HG03558 (cell line): ENCODE measurements around the gene PKN2.
"Not testable (repeated sequence)": the region's sequence is repeated elsewhere in the genome, so short reads cannot be mapped to it uniquely, and the experiment has no call there.

ENCODE experiments used
- ATAC-seq: cut with Tn5 transposase; IDR thresholded peaks from one replicate; pipeline ENCODE4 v1.9.1; 2021; ENCODE audit warnings: moderate number of reproducible peaks; ENCODE audit not compliant: unreplicated experiment; ENCODE audit errors: extremely low read depth

The PKN2 gene

DNA sequence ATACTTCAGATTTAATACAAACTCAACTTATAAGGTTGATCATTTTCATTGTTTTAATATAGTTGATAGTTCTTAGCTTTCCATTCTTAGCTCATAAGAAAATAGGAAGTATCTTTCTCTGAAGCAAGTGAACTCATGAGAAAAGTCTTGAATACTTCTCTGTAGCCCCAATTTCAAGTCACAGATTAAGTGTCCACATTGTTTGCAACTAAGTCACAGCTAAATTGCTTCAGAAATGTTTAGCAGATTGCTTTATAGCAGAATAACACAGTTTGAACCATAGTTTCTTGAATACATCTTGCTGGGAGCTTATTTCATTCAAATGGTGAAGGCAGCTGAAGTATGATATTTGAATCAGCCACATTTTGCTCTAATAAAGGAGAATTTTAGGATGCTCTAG is 10.6 kb upstream of the PKN2 start:
- no peak for ATAC-seq

DNA sequence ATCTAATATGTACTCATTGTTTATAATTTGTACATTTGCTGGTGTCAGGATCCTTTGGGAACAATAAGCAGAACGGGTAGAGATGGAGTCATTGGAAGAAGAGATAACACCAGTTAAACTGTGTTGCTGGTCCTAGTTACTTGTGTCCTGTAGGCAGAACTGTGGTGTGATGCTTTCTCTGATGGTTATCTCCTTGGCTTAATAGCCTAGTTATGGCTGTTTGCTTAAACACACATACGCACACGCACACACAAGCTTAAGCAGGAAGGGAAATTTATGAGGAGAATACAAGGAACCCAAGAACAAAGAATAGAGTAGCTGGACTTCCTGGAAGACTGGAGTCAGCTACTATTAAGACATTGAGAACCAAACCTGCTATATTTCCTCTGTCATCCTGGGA is 5.7 kb upstream of the PKN2 start:
- ATAC-seq = no peak

DNA sequence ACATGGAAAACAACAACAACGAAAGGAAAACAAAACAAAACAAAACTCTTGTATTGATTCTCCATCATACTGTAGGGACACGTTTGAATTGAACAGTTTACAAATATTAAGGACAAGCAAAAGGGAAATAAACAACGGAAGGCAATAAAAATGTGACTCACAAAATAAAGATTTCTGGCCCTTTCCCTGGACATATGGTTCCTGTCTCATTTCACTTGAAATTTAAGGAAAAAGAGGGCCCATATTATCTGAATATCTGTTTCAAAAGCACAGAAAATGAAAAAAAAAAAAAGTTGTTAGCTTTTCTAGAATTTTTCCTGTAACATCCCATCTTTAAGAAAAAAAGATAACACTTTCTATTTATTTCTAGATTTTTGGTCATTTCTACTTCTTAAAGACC is 3.6 kb upstream of the PKN2 start:
- no peak for ATAC-seq

DNA sequence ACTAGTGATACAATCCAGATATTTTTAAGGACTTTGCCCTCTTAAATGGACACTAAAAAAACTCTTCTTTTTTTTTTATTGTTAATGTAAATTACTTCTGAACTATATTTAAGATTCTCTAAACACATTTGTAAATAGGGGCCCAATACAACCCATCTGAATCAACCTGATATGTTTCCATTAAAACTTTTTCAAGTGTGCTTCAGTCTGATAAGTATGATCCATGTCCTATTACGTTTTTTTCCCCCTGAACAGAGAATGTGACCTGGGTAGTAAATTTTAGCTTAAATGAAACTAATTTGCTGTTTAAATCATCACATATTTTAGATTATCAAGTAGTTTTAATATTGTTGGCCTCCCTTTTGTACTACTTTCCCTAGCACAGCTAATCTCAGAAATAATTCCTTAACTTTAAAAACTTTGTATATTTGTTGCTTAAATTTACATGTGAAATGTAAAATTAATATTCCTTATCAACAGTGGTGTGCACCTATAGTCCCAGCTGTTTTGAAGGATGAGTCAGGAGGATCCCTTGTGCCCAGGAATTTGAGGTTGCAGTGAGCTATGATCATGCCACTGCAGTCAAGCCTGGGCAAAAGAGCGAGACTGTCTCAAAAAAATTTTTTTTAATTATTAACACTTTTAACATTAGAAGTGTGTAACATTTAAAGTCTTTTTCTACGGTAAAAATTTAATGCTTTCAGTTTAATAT is 3.0 kb upstream of the PKN2 start:
- ATAC-seq = no peak

DNA sequence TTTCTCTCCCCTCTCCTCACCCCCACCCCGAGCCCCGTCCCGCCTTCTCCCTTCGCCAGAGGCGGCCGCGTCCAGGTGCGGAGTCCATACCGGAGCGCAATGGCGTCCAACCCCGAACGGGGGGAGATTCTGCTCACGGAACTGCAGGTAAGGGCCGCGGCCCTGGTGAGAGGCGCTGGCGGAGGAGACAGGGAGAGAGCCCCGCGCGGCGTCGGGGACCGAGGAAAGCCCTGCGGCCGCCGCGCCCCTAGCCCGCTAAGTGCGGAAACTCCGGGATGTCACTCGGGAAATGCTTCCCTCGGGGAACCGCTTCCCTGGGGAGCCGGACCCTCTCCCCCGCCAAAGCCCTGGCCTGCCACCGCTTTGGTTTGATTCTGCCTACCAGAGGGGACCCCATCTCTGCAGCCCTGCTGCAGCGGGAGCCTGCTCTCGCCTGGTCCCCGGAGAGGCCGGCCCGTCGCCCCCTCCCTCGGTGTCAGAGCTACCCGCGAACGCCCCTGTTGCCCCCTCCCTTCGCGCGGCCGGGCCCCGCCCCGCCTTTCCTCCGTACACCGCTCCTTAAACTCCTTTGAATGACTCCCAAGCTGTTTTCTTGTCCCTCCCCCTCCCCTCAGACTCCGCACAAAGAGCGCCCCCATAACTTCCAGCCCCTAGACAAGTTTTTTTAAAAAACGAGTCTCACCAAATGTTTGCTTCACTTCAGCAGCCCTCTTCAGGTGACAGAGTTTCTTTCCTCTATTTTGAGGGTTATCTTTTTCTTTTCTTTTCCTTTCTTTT is 597 bp downstream of the PKN2 start:
- ATAC-seq = peak; percentile 9

DNA sequence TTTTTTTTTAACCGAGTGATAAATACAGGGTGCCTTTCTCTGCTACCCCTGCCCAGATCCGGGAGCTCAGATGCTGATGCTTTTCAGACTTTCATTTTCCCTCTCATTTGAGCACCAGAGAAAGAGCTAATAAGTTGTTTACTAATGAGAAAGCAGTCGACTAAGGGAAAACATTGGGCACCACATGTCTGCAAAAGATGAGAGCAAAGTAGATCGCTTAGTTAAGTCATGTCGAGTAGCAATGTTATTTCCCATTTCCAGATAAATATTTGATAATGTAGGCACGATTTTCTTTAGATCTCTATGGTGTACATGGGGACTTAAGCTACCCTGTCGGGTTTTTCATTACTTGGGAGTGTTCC is 1.2 kb downstream of the PKN2 start:
- no peak for ATAC-seq

DNA sequence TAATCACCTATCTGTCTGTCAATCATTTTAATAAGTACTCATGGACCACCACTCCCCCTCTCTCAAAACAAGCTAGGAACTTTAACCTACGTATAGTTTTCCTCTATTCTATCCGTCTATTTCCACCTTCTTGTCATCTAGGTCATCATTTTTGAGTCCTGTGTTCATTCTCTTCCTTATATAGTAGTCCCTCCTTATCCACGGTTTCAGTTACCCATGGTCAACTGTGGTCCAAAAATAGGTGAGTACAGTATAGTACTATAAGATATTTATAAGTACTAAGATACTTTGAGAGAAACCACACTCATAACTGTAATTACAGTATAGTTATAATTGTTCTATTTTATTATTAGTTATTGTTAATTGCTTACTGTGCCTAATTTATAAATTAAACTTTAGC is 7.5 kb downstream of the PKN2 start:
- ATAC-seq = no peak

DNA sequence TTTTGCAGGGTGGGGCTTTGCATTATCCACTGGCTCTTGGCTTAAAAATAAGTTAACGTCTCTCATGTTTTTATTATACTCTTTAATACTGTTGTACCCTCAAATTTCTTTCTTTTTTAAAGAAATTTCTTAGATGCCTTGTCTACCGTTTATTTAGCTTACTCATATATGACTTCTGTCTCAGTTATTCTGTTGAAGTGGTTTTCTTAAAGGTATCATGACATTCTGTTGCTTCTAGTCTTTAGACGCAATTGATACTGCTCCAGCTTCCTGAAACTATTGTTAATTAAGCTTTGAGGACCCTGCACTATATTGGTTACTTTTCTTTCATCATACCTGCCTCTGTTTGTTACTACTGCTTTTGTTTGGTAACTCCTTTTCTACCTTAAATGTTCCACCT is 11.7 kb downstream of the PKN2 start:
- ATAC-seq = no peak

GRCh38 chr1:88697503-88697902 is 13.4 kb downstream of the PKN2 start:
- no peak for ATAC-seq

GRCh38 chr1:88698140-88698539 is 14.1 kb downstream of the PKN2 start:
- ATAC-seq = no peak

- ATAC-seq = no peak
Observed at GRCh38 chr1:88698764-88699163, 14.7 kb downstream of the PKN2 start.

DNA sequence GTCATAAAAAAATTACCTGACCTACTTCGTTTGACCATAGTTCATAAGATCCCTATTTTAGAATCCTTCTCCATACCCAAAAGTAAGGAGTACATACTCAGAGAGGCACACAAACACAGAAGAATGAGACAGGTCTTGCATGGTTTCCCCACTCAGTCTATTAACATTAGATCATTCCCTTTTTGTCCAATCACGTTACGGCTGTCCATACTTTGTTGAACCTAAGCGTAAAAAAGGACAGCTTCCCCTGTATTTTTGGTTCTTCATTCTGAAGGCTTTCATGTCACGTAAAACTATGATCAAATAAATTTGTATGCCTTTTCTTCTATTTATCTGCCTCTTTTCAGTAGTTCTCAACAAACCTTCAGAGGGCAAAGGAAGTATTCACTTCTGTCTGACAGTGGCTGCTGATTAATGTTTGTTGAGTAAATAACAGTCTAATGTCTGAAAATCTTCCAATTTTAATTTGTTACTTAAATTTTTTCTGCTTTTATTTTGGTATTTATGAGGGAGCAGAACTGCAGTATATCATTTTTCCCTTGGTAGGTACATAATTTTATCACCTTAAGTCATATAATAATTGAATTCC is 16.4 kb downstream of the PKN2 start:
- no peak for ATAC-seq

GRCh38 chr1:88701275-88701674 is 17.2 kb downstream of the PKN2 start:
- ATAC-seq = peak; percentile 70

DNA sequence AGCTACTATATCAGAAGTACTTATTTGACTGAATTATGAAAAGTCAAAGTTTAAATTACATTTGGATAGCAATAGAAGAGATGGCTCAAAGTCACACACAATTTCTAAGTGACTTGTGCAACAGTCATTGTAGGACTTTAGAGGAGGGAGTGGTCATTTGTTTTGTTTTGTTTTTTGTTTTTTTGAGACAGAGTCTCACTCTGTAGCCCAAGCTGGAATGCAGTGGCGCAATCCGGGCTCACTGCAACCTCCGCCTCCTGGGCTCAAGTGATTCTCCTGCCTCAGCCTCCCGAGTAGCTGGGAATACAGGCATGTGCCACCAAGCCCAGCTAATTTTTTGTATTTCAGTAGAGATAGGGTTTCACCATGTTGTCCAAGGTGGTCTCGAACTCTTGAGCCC is 17.7 kb downstream of the PKN2 start:
- not testable (repeated sequence) for ATAC-seq

DNA sequence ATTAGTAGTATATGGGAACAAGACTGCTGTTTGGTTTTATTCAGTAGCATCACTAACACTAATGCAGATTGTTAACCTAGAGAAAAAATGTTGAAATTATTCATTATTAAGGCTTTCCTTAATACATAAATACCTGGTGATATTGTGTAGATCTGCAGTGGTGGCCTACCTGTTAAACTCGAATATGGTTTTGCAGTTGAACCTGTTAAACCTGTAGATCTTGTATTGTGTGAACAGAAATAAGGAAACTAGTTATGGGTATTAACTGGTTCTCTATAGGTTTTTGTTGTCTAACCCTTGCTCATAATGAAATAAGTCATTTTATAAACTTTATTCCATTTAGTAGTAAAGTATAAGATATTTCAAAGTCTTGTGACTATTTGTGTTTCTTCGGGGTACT is 23.9 kb downstream of the PKN2 start:
- ATAC-seq = no peak

GRCh38 chr1:88712907-88713306 is 28.8 kb downstream of the PKN2 start:
- not testable (repeated sequence) for ATAC-seq

DNA sequence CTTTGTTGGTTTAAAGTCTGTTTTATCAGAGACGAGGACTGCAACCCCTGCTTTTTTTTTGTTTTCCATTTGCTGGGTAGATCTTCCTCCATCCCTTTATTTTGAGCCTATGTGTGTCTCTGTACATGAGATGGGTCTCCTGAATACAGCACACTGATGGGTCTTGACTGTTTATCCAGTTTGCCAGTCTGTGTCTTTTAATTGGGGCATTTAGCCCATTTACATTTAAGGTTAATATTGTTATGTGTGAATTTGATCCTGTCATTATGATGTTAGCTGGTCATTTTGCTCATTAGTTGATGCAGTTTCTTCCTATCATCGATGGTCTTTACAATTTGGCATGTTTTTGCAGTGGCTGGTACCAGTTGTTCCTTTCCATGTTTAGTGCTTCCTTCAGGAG is 32.5 kb downstream of the PKN2 start:
- ATAC-seq = not testable (repeated sequence)

GRCh38 chr1:88722492-88722891 is 38.4 kb downstream of the PKN2 start:
- no peak for ATAC-seq

- ATAC-seq = no peak
Observed at GRCh38 chr1:88726697-88727096, 42.6 kb downstream of the PKN2 start.

- ATAC-seq = no peak
Observed at GRCh38 chr1:88727205-88727604, 43.1 kb downstream of the PKN2 start.

- no peak for ATAC-seq
Observed at GRCh38 chr1:88729297-88729696, 45.2 kb downstream of the PKN2 start.
